HG03378 (cell line): ENCODE results near the gene NFIB.

Source experiments
- ATAC-seq: cut with Tn5 transposase; IDR thresholded peaks from one replicate; pipeline ENCODE4 v1.9.1; 2021; ENCODE audit warnings: mild to moderate bottlenecking, moderate library complexity; ENCODE audit not compliant: unreplicated experiment

The NFIB gene

GRCh38 chr9:14345354-14346230 lies 31.7 kb upstream of the NFIB start:
- no peak for ATAC-seq

GRCh38 chr9:14344941-14345353 lies 31.0 kb upstream of the NFIB start:
- ATAC-seq = no peak

- no peak for ATAC-seq
These were observed 30.1 kb upstream of the NFIB start for GRCh38 chr9:14344053-14344524.

- ATAC-seq = no peak
These were observed 29.5 kb upstream of the NFIB start for GRCh38 chr9:14343261-14344031.

GRCh38 chr9:14342736-14343135 lies 28.8 kb upstream of the NFIB start:
- ATAC-seq = no peak

- no peak for ATAC-seq
These were observed 27.6 kb upstream of the NFIB start for GRCh38 chr9:14341437-14342122.

GRCh38 chr9:14340994-14341393 lies 27.1 kb upstream of the NFIB start:
- no peak for ATAC-seq

- ATAC-seq = no peak
These were observed 26.4 kb upstream of the NFIB start for GRCh38 chr9:14340219-14340873.

- ATAC-seq = no peak
These were observed 25.8 kb upstream of the NFIB start for GRCh38 chr9:14339746-14340145.

GRCh38 chr9:14337615-14338014 lies 23.7 kb upstream of the NFIB start:
- no peak for ATAC-seq

- ATAC-seq = no peak
These were observed 22.3 kb upstream of the NFIB start for GRCh38 chr9:14336244-14336643.

GRCh38 chr9:14331120-14331519 lies 17.2 kb upstream of the NFIB start:
- ATAC-seq = no peak

- ATAC-seq = no peak
These were observed 13.1 kb upstream of the NFIB start for GRCh38 chr9:14327036-14327435.

GRCh38 chr9:14326264-14326826 lies 12.4 kb upstream of the NFIB start:
- ATAC-seq = peak; percentile 42

- ATAC-seq = no peak
These were observed 11.2 kb upstream of the NFIB start for GRCh38 chr9:14325147-14325546.

GRCh38 chr9:14323985-14324650 lies 10.2 kb upstream of the NFIB start:
- ATAC-seq = no peak

- peak; percentile 7 for ATAC-seq
These were observed 9.4 kb upstream of the NFIB start for GRCh38 chr9:14323083-14323971.

- peak; percentile 58 for ATAC-seq
These were observed 8.5 kb upstream of the NFIB start for GRCh38 chr9:14322211-14323082.
